Kidney (tissue), 14 donors: Measurements from ENCODE around the gene STXBP6. TPM values are rescaled to one million over a fixed set of nuclear protein-coding genes. Genes with fewer than 3 reads are reported as not detected.

Experiments
- DNase-seq, 5 donors: peaks; one replicate each; pipeline ENCODE4 v3.0.0-alpha.2; 2013 to 2020
- FAIRE-seq: peaks from 2 replicates; lab custom pipeline; 2012; peaks lifted over from hg19 to GRCh38; lab: Jason Lieb, UNC
- H3K27ac ChIP-seq, 2 donors: one replicate each; pipeline ENCODE4 v1.7.0; 2013; ENCODE audit warnings: low read depth in 2 of 2, low read length in 2 of 2, inconsistent platforms in 1 of 2
- H3K27me3 ChIP-seq: one replicate; pipeline ENCODE4 v1.7.1; 2013; ENCODE audit warnings: low read length, inconsistent platforms; ENCODE audit not compliant: control insufficient read depth, insufficient read depth
- H3K36me3 ChIP-seq, 3 donors: one replicate each; pipeline versions ENCODE4 v1.7.0 to v1.7.1; 2013; ENCODE audit warnings: low read length in 3 of 3, control low read depth in 1 of 3, inconsistent platforms in 1 of 3; ENCODE audit not compliant: insufficient read depth in 3 of 3, control insufficient read depth in 2 of 3
- H3K4me1 ChIP-seq, 3 donors: one replicate each; pipeline versions ENCODE4 v1.7.0 to v1.7.1; 2013; ENCODE audit warnings: low read length in 3 of 3, inconsistent platforms in 1 of 3, low read depth in 1 of 3; ENCODE audit not compliant: control insufficient read depth in 2 of 3, insufficient read depth in 2 of 3
- H3K4me3 ChIP-seq, 3 donors: one replicate each; pipeline versions ENCODE4 v1.7.0 to v1.8.1; 2013; ENCODE audit warnings: low read length in 3 of 3, control low read depth in 1 of 3, inconsistent platforms in 1 of 3
- H3K9ac ChIP-seq, 3 donors: one replicate each; pipeline versions ENCODE4 v1.7.0 to v1.7.1; 2013; ENCODE audit warnings: low read length in 3 of 3, control low read depth in 1 of 3, inconsistent platforms in 1 of 3
- H3K9me3 ChIP-seq, 3 donors: one replicate each; pipeline versions ENCODE4 v1.7.0 to v1.7.1; 2013; ENCODE audit warnings: low read length in 3 of 3, control low read depth in 1 of 3, inconsistent platforms in 1 of 3; ENCODE audit not compliant: control insufficient read depth in 2 of 3, insufficient read depth in 1 of 3
- CTCF ChIP-seq: IDR thresholded peaks from 3 replicates; pipeline ENCODE4 v1.5.1; 2012; ENCODE audit warnings: mild to moderate bottlenecking, moderate library complexity, borderline replicate concordance; ENCODE audit not compliant: insufficient read depth; ENCODE audit errors: extremely low read depth
- intact Hi-C: fragments of 100-400 bp; cut with DNase I; formaldehyde crosslinking; loops from one replicate; pipeline ENCODE4 v1.11.1; 2022
- polyA plus RNA-seq: library from polyadenylated mRNA; stranded (reverse); fragments of 350-450 nt; fragmentation: Illumina TruSeq; extraction: RNeasy Lipid Tissue Mini Kit (QIAGEN cat#74804); gene quantifications from one replicate; pipeline ENCODE4 v1.2.3, GENCODE V29; 2014; ENCODE audit warnings: low read depth, low replicate concordance; ENCODE audit not compliant: insufficient read depth
- total RNA-seq: library from RNA; stranded (reverse); fragmentation: NEBNext Ultra II Directional; extraction: Animal tissue kit (Norgen Biotek cat#: 25700); gene quantifications from one replicate; pipeline ENCODE4 v1.2.1, GENCODE V29; 2021
- donor health status: control.
- donor health status: control.
- donor health status: control.
- donor health status: control.
- donor health status: control.
- donor health status: DM: yes; HTN: yes; CAD: no.
- donor health status: Normal renal cell carcinoma (clear cell type).

STXBP6 gene
- total and polyA plus RNA-seq, 2 donors from 2014 or later, result 2.8 to 3.9 TPM

DNA sequence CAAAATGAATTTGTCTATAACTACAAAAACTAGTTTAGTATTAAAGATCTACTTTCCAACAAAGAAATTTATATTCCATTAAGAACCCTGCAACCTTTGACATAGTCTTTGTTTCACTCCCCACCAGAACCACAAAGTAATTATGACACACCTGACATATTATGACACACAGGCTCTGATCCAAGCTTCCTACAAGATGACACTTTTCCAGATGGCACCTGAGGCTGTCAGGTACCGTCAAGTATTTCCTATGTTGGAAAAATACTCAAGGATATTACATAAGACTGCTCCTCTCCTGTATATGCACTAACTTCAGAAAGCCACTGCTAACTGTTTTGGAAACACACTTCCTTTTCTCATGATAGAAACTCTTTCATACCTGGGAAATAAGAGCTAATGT is 38.9 kb downstream of the STXBP6 start:
- H3K4me1 ChIP-seq, result peaks cover 0 to 11% (median 0%) of the 10 kb centered on the region in 3 donors
- no peak overlapping the region for H3K4me3 ChIP-seq
- no peak for DNase-seq
- H3K9ac ChIP-seq, result no peak overlapping the region
- TF ChIP-seq CTCF, result no peak
- intact Hi-C loops, result no loop called here
- no peaks in the 10 kb centered on the region for H3K27me3 ChIP-seq
- H3K27ac ChIP-seq, result no peak overlapping the region
- no peak for FAIRE-seq
- no peaks in the 10 kb centered on the region for H3K36me3 ChIP-seq
- no peaks in the 10 kb centered on the region for H3K9me3 ChIP-seq

DNA sequence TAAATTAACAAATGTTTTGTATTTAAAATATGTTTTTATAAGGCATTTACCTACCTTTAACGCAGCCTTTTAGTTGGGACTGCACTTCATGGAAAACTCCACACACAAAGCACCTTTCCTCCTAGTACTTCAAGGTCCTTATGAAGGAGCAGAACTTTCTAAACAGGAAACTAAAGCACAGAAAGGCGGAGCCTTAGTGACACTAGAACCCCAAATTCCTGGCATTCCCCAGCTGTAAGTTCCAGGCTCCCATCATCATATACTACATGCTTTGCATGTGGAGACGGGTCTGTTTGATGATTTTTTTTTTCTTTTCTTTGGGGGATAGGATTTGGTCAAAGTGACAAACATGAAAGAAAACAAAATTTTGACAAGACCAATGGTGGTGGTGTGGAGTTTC is 39.5 kb downstream of the STXBP6 start:
- Histone ChIP-seq H3K4me3 (no peak overlapping the region), H3K9me3 (no peaks in the 10 kb centered on the region), H3K36me3 (no peaks in the 10 kb centered on the region), H3K4me1 (peaks cover 0 to 11% (median 0%) of the 10 kb centered on the region in 3 donors), H3K9ac (no peak overlapping the region), H3K27ac (no peak overlapping the region), H3K27me3 (no peaks in the 10 kb centered on the region)
- intact Hi-C loops, result no loop called here
- DNase-seq (no peak), FAIRE-seq (no peak)
- no peak for TF ChIP-seq CTCF

GRCh38 chr14:25009891-25010290 is 40.1 kb downstream of the STXBP6 start:
- H3K9me3 ChIP-seq, result no peaks in the 10 kb centered on the region
- no peak for TF ChIP-seq CTCF
- H3K27ac ChIP-seq, result no peak overlapping the region
- DNase-seq, result peak in 2 of 5 donors; percentile 15 to 19
- no peaks in the 10 kb centered on the region for H3K27me3 ChIP-seq
- H3K9ac ChIP-seq, result no peak overlapping the region
- intact Hi-C loops, result loop anchor here (10.0 kb wide), 1 partner anchor 245 kb away; no protein-coding TSS in a partner anchor
- no peak for FAIRE-seq
- peaks cover 0 to 11% (median 0%) of the 10 kb centered on the region in 3 donors for H3K4me1 ChIP-seq
- no peaks in the 10 kb centered on the region for H3K36me3 ChIP-seq
- H3K4me3 ChIP-seq, result no peak overlapping the region

DNA sequence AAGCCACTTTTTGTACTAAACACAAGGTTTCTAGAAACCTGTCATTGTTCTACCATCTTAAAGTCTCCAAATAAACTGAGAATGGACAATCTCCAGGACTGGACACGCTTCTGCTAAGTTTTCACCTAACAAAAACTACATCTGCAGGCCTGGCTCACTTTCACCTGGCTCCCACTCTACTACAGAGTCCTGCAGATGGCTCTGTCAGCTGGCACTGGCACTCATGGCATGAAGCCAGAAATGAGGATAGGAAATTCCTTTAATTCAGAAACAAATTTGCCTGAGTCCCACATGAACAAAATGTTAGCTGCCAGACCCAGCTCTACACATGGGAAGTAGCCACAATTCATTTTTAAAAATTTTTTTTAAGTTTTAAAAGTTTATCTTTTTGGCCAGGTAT is 42.1 kb downstream of the STXBP6 start:
- no peak overlapping the region for H3K9ac ChIP-seq
- no peak for FAIRE-seq

More for the DNA sequence above, 42.1 kb downstream of the STXBP6 start:
- H3K27me3 ChIP-seq, result no peaks in the 10 kb centered on the region
- peak in 1 of 5 donors; percentile 18 for DNase-seq
- no peaks in the 10 kb centered on the region for H3K36me3 ChIP-seq
- H3K9me3 ChIP-seq, result no peaks in the 10 kb centered on the region
- TF ChIP-seq CTCF, result no peak
- no peak overlapping the region for H3K27ac ChIP-seq
- peaks cover 0 to 11% (median 0%) of the 10 kb centered on the region in 3 donors for H3K4me1 ChIP-seq
- intact Hi-C loops, result loop anchor here (10.0 kb wide), 1 partner anchor 247 kb away; no protein-coding TSS in a partner anchor
- no peak overlapping the region for H3K4me3 ChIP-seq
